ENCODE measurements around the gene SBK1. TPM values are rescaled to one million over a fixed set of nuclear protein-coding genes. Genes with fewer than 3 reads are reported as not detected.

SBK1 gene
- total and polyA plus RNA-seq, 2 of the 4 experiments (the other 2 are of a cell fraction), result under 0.01 to 0.05 TPM

DNA sequence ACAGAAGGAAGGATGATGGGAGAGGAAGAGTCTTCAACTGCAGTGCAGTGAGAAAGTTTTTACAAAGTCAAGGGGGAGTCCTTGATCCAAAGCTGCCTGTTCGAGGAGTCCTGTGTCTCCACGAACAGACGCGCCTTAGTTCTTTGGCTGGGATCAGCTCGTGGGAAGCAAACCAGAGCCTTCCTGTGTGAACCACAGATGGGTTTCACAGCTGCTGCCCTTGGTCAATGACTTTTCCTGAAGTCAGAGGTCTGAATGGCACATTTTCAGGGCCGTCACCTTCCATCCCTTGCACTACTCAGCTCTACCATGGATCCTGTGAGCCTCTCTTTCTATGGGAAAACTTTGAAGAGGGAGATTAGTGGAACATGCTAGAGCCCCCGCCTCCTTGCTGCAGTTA is 4.2 kb upstream of the SBK1 start:
- Histone ChIP-seq H3K4me2 (ENCODE audit: low read depth, low read length) (no peak overlapping the region), H3K9me3 (ENCODE audit: control insufficient read depth, insufficient read depth, low read length) (no peaks in the 10 kb centered on the region), H3K14ac (replicated peaks; ENCODE audit: low read depth, low read length) (no peak overlapping the region), H2BK120ac (ENCODE audit: low read depth, low read length) (no peak overlapping the region), H3K36me3 (ENCODE audit: control insufficient read depth, insufficient read depth, low read length) (no peaks in the 10 kb centered on the region), H2AK5ac (ENCODE audit: low read depth, low read length) (no peak overlapping the region), H4K8ac (ENCODE audit: low read depth in 2 of 2, low read length in 2 of 2) (no peak overlapping the region), H3K23ac (ENCODE audit: low read depth, low read length) (no peak overlapping the region), H4K5ac (ENCODE audit: low read depth, low read length) (no peak overlapping the region), H4K20me1 (ENCODE audit: insufficient read depth, low read length) (no peaks in the 10 kb centered on the region), H2AK9ac (replicated peaks; ENCODE audit: low read depth, low read length, poor library complexity) (no peak overlapping the region), H3K9me1 (ENCODE audit: insufficient read depth, low read length) (peaks cover 4% of the 10 kb centered on the region; the same call in 1 of the 2 replicates), H3K27me3 (ENCODE audit: control insufficient read depth, insufficient read depth, low read length) (peaks cover 34% of the 10 kb centered on the region), H3K27ac (ENCODE audit: insufficient read depth, low read length) (no peak overlapping the region), H3K9ac (ENCODE audit: low read depth, low read length) (no peak overlapping the region), H2BK15ac (ENCODE audit: low read depth, low read length) (no peak overlapping the region), H2BK20ac (ENCODE audit: low read depth, low read length) (no peak overlapping the region), H3K18ac (ENCODE audit: low read depth, low read length) (no peak overlapping the region), H4K91ac (ENCODE audit: insufficient read depth, low read depth, low read length) (no peak overlapping the region), H3K4me1 (ENCODE audit: control insufficient read depth, insufficient read depth, low read length) (no peaks in the 10 kb centered on the region), H3K4me3 (ENCODE audit: insufficient read depth, low read depth, low read length) (no peak overlapping the region), H2AFZ (replicated peaks; ENCODE audit: low read length, poor library complexity) (peak overlapping the region; percentile 8), H2BK5ac (ENCODE audit: low read depth, low read length, poor library complexity, severe bottlenecking) (no peak overlapping the region), H3K56ac (ENCODE audit: extremely low read depth, insufficient read depth, low read length) (no peak overlapping the region), H3K4ac (ENCODE audit: low read depth, low read length) (no peak overlapping the region), H3K79me1 (ENCODE audit: low read depth in 1 of 2, low read length in 2 of 2) (no peaks in the 10 kb centered on the region)
- intact Hi-C loops (cut with micrococcal nuclease), result no loop called here
- WGBS, 2 experiments (ENCODE audit: extremely low coverage in 2 of 2, insufficient read length in 1 of 2), result 100% methylated on average over 1 of the region's 7 CpGs; no CpG with 5 or more reads in 1 of the 2 experiments
- in situ Hi-C loops (cut with MboI; ENCODE audit: low sequenced_read_pairs), result no loop called here
- BruUV-seq (replicated peaks), result no TSS peak
- CTCF ChIA-PET, result no interaction called here
- TF ChIP-seq MAFK (IDR thresholded peaks at IDR 0.05; ENCODE audit: low read depth, low read length) (no peak), MAZ (IDR thresholded peaks at IDR 0.05; ENCODE audit: borderline replicate concordance, low read depth, low read length) (no peak), RCOR1 (IDR thresholded peaks at IDR 0.05; ENCODE audit: insufficient replicate concordance, low read length) (no peak), RAD21 (IDR thresholded peaks at IDR 0.05; ENCODE audit: low read length) (no peak), CHD1 (IDR thresholded peaks at IDR 0.05; ENCODE audit: low read depth, low read length) (no peak)
- DNase-seq (no peak), ATAC-seq (ENCODE audit: low read depth) (no peak)
- dilution Hi-C loops (cut with HindIII; ENCODE audit: low sequenced_read_pairs, unreplicated experiment), result no loop called here
- POLR2A ChIA-PET (ENCODE audit: unreplicated experiment), result no interaction called here

All from IMR-90 (cell line).